ENCODE data around the gene SRSF2.

GRCh38 chr17:76748657-76749056 is 11.5 kb upstream of the SRSF2 start:
- TF ChIP-seq CTCF (IDR thresholded peaks at IDR 0.05) (no peak), POLR2A (IDR thresholded peaks at IDR 0.05) (no peak)

Measured in uterus (tissue), 2 donors.